BLaER1 (cell line): ENCODE measurements around the gene MAML3.

Experiments used
- H3K27ac ChIP-seq: shearing (Covaris generic); formaldehyde crosslinking; 2 replicates; pipeline ENCODE4 v1.8.1; 2022
- H3K27me3 ChIP-seq: shearing (Covaris generic); formaldehyde crosslinking; 2 replicates; pipeline ENCODE4 v1.8.1; 2022
- H3K36me3 ChIP-seq: shearing (Covaris generic); formaldehyde crosslinking; 2 replicates; pipeline ENCODE4 v1.8.1; 2022
- H3K4me1 ChIP-seq: shearing (Covaris generic); formaldehyde crosslinking; 2 replicates; pipeline ENCODE4 v1.8.1; 2022
- H3K4me2 ChIP-seq: shearing (Covaris generic); formaldehyde crosslinking; 2 replicates; pipeline ENCODE4 v1.8.1; 2022
- H3K4me3 ChIP-seq: shearing (Covaris generic); formaldehyde crosslinking; 2 replicates; pipeline ENCODE4 v1.8.1; 2022
- H3K9ac ChIP-seq: shearing (Covaris generic); formaldehyde crosslinking; 2 replicates; pipeline ENCODE4 v1.8.1; 2022
- H3K9me3 ChIP-seq: shearing (Covaris generic); formaldehyde crosslinking; 2 replicates; pipeline ENCODE4 v1.8.1; 2022
- H4K20me1 ChIP-seq: shearing (Covaris generic); formaldehyde crosslinking; 2 replicates; pipeline ENCODE4 v1.8.1; 2022
- Cebpa-rat ChIP-seq: shearing (Covaris generic); IDR thresholded peaks from 2 replicates; pipeline ENCODE4 v1.8.1; 2022

MAML3 gene

GRCh38 chr4:140180577-140180976 lies 26.6 kb upstream of the MAML3 start:
- no peak overlapping the region for H3K27ac ChIP-seq
- no peak for TF ChIP-seq Cebpa-rat
- no peak overlapping the region for H3K9ac ChIP-seq
- H3K4me3 ChIP-seq: no peak overlapping the region
- no peaks in the 10 kb centered on the region for H3K9me3 ChIP-seq
- H4K20me1 ChIP-seq: no peaks in the 10 kb centered on the region
- H3K36me3 ChIP-seq: no peaks in the 10 kb centered on the region
- H3K4me1 ChIP-seq: no peaks in the 10 kb centered on the region
- no peaks in the 10 kb centered on the region for H3K27me3 ChIP-seq
- no peak overlapping the region for H3K4me2 ChIP-seq

GRCh38 chr4:140176735-140177134 lies 22.8 kb upstream of the MAML3 start:
- no peak overlapping the region for H3K4me2 ChIP-seq

GRCh38 chr4:140174543-140174942 lies 20.6 kb upstream of the MAML3 start:
- H3K4me1 ChIP-seq: no peaks in the 10 kb centered on the region
- no peaks in the 10 kb centered on the region for H3K36me3 ChIP-seq
- no peaks in the 10 kb centered on the region for H4K20me1 ChIP-seq
- TF ChIP-seq Cebpa-rat: no peak
- no peak overlapping the region for H3K27ac ChIP-seq
- no peak overlapping the region for H3K4me2 ChIP-seq
- no peaks in the 10 kb centered on the region for H3K9me3 ChIP-seq
- H3K4me3 ChIP-seq: no peak overlapping the region
- no peaks in the 10 kb centered on the region for H3K27me3 ChIP-seq
- H3K9ac ChIP-seq: no peak overlapping the region

More at GRCh38 chr4:140176735-140177134, 22.8 kb upstream of the MAML3 start:
- Histone ChIP-seq H3K27ac (no peak overlapping the region), H3K36me3 (no peaks in the 10 kb centered on the region), H3K27me3 (no peaks in the 10 kb centered on the region), H4K20me1 (no peaks in the 10 kb centered on the region), H3K9me3 (no peaks in the 10 kb centered on the region), H3K9ac (no peak overlapping the region), H3K4me3 (no peak overlapping the region), H3K4me1 (no peaks in the 10 kb centered on the region)
- TF ChIP-seq Cebpa-rat: no peak

- H3K27ac ChIP-seq: no peak overlapping the region
- H4K20me1 ChIP-seq: no peaks in the 10 kb centered on the region
- H3K4me3 ChIP-seq: no peak overlapping the region
- H3K36me3 ChIP-seq: no peaks in the 10 kb centered on the region
- no peaks in the 10 kb centered on the region for H3K9me3 ChIP-seq
- TF ChIP-seq Cebpa-rat: no peak
- H3K4me1 ChIP-seq: no peaks in the 10 kb centered on the region
- H3K27me3 ChIP-seq: no peaks in the 10 kb centered on the region
- H3K9ac ChIP-seq: no peak overlapping the region
- no peak overlapping the region for H3K4me2 ChIP-seq
Measured at GRCh38 chr4:140172960-140173359, 19.0 kb upstream of the MAML3 start.

GRCh38 chr4:140170299-140170698 lies 16.3 kb upstream of the MAML3 start:
- H3K4me3 ChIP-seq: no peak overlapping the region
- no peak overlapping the region for H3K4me2 ChIP-seq
- H3K9me3 ChIP-seq: no peaks in the 10 kb centered on the region
- H3K9ac ChIP-seq: no peak overlapping the region
- H3K27ac ChIP-seq: no peak overlapping the region
- TF ChIP-seq Cebpa-rat: no peak
- H3K4me1 ChIP-seq: no peaks in the 10 kb centered on the region
- no peaks in the 10 kb centered on the region for H4K20me1 ChIP-seq
- no peaks in the 10 kb centered on the region for H3K36me3 ChIP-seq
- H3K27me3 ChIP-seq: no peaks in the 10 kb centered on the region

- no peaks in the 10 kb centered on the region for H3K4me1 ChIP-seq
- no peak for TF ChIP-seq Cebpa-rat
Measured at GRCh38 chr4:140168936-140169335, 15.0 kb upstream of the MAML3 start.

GRCh38 chr4:140168474-140168873 lies 14.5 kb upstream of the MAML3 start:
- Histone ChIP-seq H3K4me1 (no peaks in the 10 kb centered on the region), H4K20me1 (no peaks in the 10 kb centered on the region), H3K9ac (no peak overlapping the region), H3K4me2 (no peak overlapping the region), H3K9me3 (no peaks in the 10 kb centered on the region), H3K27ac (no peak overlapping the region), H3K36me3 (no peaks in the 10 kb centered on the region), H3K27me3 (no peaks in the 10 kb centered on the region), H3K4me3 (no peak overlapping the region)
- no peak for TF ChIP-seq Cebpa-rat

More at GRCh38 chr4:140168936-140169335, 15.0 kb upstream of the MAML3 start:
- no peaks in the 10 kb centered on the region for H3K27me3 ChIP-seq
- no peak overlapping the region for H3K27ac ChIP-seq
- no peak overlapping the region for H3K4me3 ChIP-seq
- H4K20me1 ChIP-seq: no peaks in the 10 kb centered on the region
- no peak overlapping the region for H3K4me2 ChIP-seq
- H3K9ac ChIP-seq: no peak overlapping the region
- H3K9me3 ChIP-seq: no peaks in the 10 kb centered on the region
- H3K36me3 ChIP-seq: no peaks in the 10 kb centered on the region

- TF ChIP-seq Cebpa-rat: no peak
- H3K36me3 ChIP-seq: no peaks in the 10 kb centered on the region
- peaks cover 7% of the 10 kb centered on the region for H3K4me1 ChIP-seq
- H3K27me3 ChIP-seq: no peaks in the 10 kb centered on the region
- no peak overlapping the region for H3K9ac ChIP-seq
- no peak overlapping the region for H3K4me2 ChIP-seq
- no peak overlapping the region for H3K27ac ChIP-seq
- H3K4me3 ChIP-seq: no peak overlapping the region
- H3K9me3 ChIP-seq: peaks cover 11% of the 10 kb centered on the region; the same call in 1 of the 2 replicates
- no peaks in the 10 kb centered on the region for H4K20me1 ChIP-seq
Measured at GRCh38 chr4:140163029-140163810, 9.2 kb upstream of the MAML3 start.

GRCh38 chr4:140162596-140162995 lies 8.6 kb upstream of the MAML3 start:
- Histone ChIP-seq H3K27ac (no peak overlapping the region), H3K36me3 (no peaks in the 10 kb centered on the region), H4K20me1 (no peaks in the 10 kb centered on the region), H3K4me1 (peaks cover 13% of the 10 kb centered on the region), H3K9ac (no peak overlapping the region), H3K27me3 (no peaks in the 10 kb centered on the region), H3K9me3 (peaks cover 11% of the 10 kb centered on the region; the same call in 1 of the 2 replicates), H3K4me2 (no peak overlapping the region), H3K4me3 (no peak overlapping the region)
- TF ChIP-seq Cebpa-rat: no peak

- Histone ChIP-seq H3K27ac (no peak overlapping the region), H3K4me2 (peak overlapping the region; percentile 4; the same call in 1 of the 2 replicates), H3K4me1 (peaks cover 35% of the 10 kb centered on the region)
Measured at GRCh38 chr4:140158365-140159030, 4.5 kb upstream of the MAML3 start.

More at GRCh38 chr4:140158365-140159030, 4.5 kb upstream of the MAML3 start:
- TF ChIP-seq Cebpa-rat: no peak
- H4K20me1 ChIP-seq: no peaks in the 10 kb centered on the region
- no peak overlapping the region for H3K4me3 ChIP-seq
- H3K9me3 ChIP-seq: peaks cover 11% of the 10 kb centered on the region; the same call in 1 of the 2 replicates
- H3K27me3 ChIP-seq: no peaks in the 10 kb centered on the region
- H3K9ac ChIP-seq: no peak overlapping the region
- no peaks in the 10 kb centered on the region for H3K36me3 ChIP-seq
